B cell (primary cell): ENCODE data around the gene LATS2.

ENCODE experiments used
- EZH2 ChIP-seq: IDR thresholded peaks from 2 replicates; pipeline ENCODE4 v1.6.1; 2012; ENCODE audit warnings: borderline replicate concordance, low read depth, mild to moderate bottlenecking, moderate library complexity, low read length; ENCODE audit not compliant: insufficient read depth, poor library complexity, severe bottlenecking
- TF ChIP-seq, protein P1 (sequence below): fragments of 200-600 bp; IDR thresholded peaks from one replicate; pipeline ENCODE4 v1.8.0; 2022; ENCODE audit warnings: antibody characterized with exemption, mild to moderate bottlenecking

DNA sequence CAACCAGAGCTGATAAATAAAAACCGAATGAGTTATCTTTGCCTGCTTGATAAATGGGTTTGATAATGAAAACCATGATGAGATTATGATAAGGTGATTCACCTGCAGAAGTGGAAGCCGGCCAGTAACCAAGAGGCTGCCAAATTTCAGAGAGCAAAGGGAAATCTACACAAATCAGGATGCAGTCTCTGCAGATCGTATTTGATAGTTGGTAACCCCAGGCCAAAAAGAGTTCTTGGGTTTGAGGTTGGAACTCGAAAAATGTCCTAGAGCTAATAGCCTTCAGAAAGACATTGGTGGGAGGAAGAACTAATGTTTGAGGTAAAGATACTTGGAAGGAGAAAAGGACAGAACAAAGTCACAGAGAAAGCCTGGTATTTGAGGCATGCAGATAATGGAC lies 9.6 kb upstream of the LATS2 start:
- TF ChIP-seq, protein P1, sequence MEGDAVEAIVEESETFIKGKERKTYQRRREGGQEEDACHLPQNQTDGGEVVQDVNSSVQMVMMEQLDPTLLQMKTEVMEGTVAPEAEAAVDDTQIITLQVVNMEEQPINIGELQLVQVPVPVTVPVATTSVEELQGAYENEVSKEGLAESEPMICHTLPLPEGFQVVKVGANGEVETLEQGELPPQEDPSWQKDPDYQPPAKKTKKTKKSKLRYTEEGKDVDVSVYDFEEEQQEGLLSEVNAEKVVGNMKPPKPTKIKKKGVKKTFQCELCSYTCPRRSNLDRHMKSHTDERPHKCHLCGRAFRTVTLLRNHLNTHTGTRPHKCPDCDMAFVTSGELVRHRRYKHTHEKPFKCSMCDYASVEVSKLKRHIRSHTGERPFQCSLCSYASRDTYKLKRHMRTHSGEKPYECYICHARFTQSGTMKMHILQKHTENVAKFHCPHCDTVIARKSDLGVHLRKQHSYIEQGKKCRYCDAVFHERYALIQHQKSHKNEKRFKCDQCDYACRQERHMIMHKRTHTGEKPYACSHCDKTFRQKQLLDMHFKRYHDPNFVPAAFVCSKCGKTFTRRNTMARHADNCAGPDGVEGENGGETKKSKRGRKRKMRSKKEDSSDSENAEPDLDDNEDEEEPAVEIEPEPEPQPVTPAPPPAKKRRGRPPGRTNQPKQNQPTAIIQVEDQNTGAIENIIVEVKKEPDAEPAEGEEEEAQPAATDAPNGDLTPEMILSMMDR = no peak
- no peak for TF ChIP-seq EZH2
